Endothelial cell of umbilical vein (primary cell): ENCODE results near the gene SFMBT1. TPM values are rescaled to one million over a fixed set of nuclear protein-coding genes. Genes with fewer than 3 reads are reported as not detected.

ENCODE experiments used
- BruUV-seq: library from RNA; stranded (reverse); fragments of 400-500 nt; replicated peaks from 2 replicates; lab custom pipeline; 2021; lab: Mats Ljungman, UMichigan
- CTCF ChIA-PET: fragments of 300-600, 350-600 bp; sonication (Branson Sonifier 250); formaldehyde crosslinking; loops from one replicate; lab custom pipeline; 2021; ENCODE audit warnings: antibody characterized with exemption, inconsistent platforms; lab: Charles Lee
- POLR2A ChIA-PET: fragments of 300-600, 350-600 bp; sonication (Branson Sonifier 250); formaldehyde crosslinking; loops from one replicate; lab custom pipeline; 2021; ENCODE audit warnings: antibody characterized with exemption, inconsistent platforms; lab: Charles Lee
- DNase-seq: peaks from one replicate; pipeline ENCODE4 v3.0.0-alpha.2; 2011; ENCODE audit warnings: low read depth, low spot score
- FAIRE-seq: peaks from 2 replicates; lab custom pipeline; 2011; peaks lifted over from hg19 to GRCh38; lab: Jason Lieb, UNC
- H2AFZ ChIP-seq: 2 replicates; pipeline ENCODE4 v1.6.0; 2012; ENCODE audit warnings: low read depth, low read length, control low read depth, inconsistent platforms
- H3K27ac ChIP-seq: 2 replicates; pipeline ENCODE4 v1.5.1; 2011; ENCODE audit warnings: low read depth, mild to moderate bottlenecking, control low read depth, low read length, moderate library complexity; ENCODE audit not compliant: insufficient read depth
- H3K27me3 ChIP-seq, 2 experiments: 2 replicates each; pipeline versions ENCODE4 v1.6.0 to v1.6.1; 2011; ENCODE audit warnings: low read length in 2 of 2, mixed read lengths in 1 of 2; ENCODE audit not compliant: control insufficient read depth in 2 of 2, insufficient read depth in 2 of 2
- H3K36me3 ChIP-seq, 2 experiments: 2 replicates in 1 of 2; 3 replicates in 1 of 2; pipeline ENCODE4 v1.5.1; 2011; ENCODE audit warnings: low read length in 2 of 2, mild to moderate bottlenecking in 1 of 2, moderate library complexity in 1 of 2; ENCODE audit not compliant: control insufficient read depth in 2 of 2, insufficient read depth in 2 of 2; ENCODE audit errors: extremely low read depth in 1 of 2
- H3K4me1 ChIP-seq: 3 replicates; pipeline ENCODE4 v1.5.1; 2011; ENCODE audit warnings: mild to moderate bottlenecking, low read length; ENCODE audit not compliant: control insufficient read depth, insufficient read depth; ENCODE audit errors: extremely low read depth
- H3K4me2 ChIP-seq: 2 replicates; pipeline ENCODE4 v1.6.1; 2011; ENCODE audit warnings: low read length, control low read depth, mixed read lengths; ENCODE audit not compliant: insufficient read depth
- H3K4me3 ChIP-seq, 3 experiments: fragments of 200-600 bp in 1 of 3; sonication (generic), shearing (Covaris generic) in 1 of 3; replicated peaks in 1 of 3; 2 replicates each; pipeline ENCODE4 v1.5.1; 2011 to 2016; ENCODE audit warnings: control low read depth in 3 of 3, low read length in 3 of 3, mild to moderate bottlenecking in 2 of 3, inconsistent platforms in 1 of 3, low read depth in 1 of 3, moderate library complexity in 1 of 3; ENCODE audit not compliant: insufficient read depth in 1 of 3
- H3K79me2 ChIP-seq: 2 replicates; pipeline ENCODE4 v1.6.0; 2012; ENCODE audit warnings: low read length, inconsistent platforms; ENCODE audit not compliant: control insufficient read depth, insufficient read depth
- H3K9ac ChIP-seq: replicated peaks from 2 replicates; pipeline ENCODE3; 2011; ENCODE audit warnings: low read length, control low read depth; ENCODE audit not compliant: insufficient read depth; ENCODE audit errors: extremely low read depth
- H3K9me1 ChIP-seq: replicated peaks from 3 replicates; pipeline ENCODE4 v1.6.0; 2011; ENCODE audit warnings: mild to moderate bottlenecking, low read length; ENCODE audit not compliant: control insufficient read depth, insufficient read depth; ENCODE audit errors: extremely low read depth
- H3K9me3 ChIP-seq: replicated peaks from 2 replicates; pipeline ENCODE4 v1.5.1; 2012; ENCODE audit warnings: low read length, inconsistent platforms; ENCODE audit not compliant: control insufficient read depth, insufficient read depth
- H4K20me1 ChIP-seq: replicated peaks from 2 replicates; pipeline ENCODE3; 2011; ENCODE audit warnings: mild to moderate bottlenecking, low read length; ENCODE audit not compliant: control insufficient read depth, insufficient read depth; ENCODE audit errors: extremely low read depth
- CTCF ChIP-seq, 2 donors: IDR thresholded peaks; 1 replicate in 1 of 2; 2 replicates in 1 of 2; pipeline ENCODE4 v1.5.1; 2011; ENCODE audit warnings: low read length in 2 of 2, mild to moderate bottlenecking in 2 of 2, moderate library complexity in 2 of 2, control low read depth in 1 of 2, inconsistent platforms in 1 of 2, low read depth in 1 of 2; ENCODE audit not compliant: insufficient read depth in 1 of 2; ENCODE audit errors: extremely low read depth in 1 of 2
- EZH2 ChIP-seq: IDR thresholded peaks from 2 replicates; pipeline ENCODE4 v1.6.1; 2012; ENCODE audit warnings: borderline replicate concordance, low read depth, mild to moderate bottlenecking, moderate library complexity, low read length, inconsistent platforms; ENCODE audit not compliant: severe bottlenecking
- GATA2 ChIP-seq: IDR thresholded peaks from 2 replicates; pipeline ENCODE4 v1.7.0; 2011; ENCODE audit warnings: low read depth, mild to moderate bottlenecking, moderate library complexity, mixed read lengths, low read length; ENCODE audit not compliant: insufficient read length, insufficient read depth
- JUN ChIP-seq: IDR thresholded peaks from 2 replicates; pipeline ENCODE4 v1.6.1; 2011; ENCODE audit warnings: borderline replicate concordance, low read depth; ENCODE audit not compliant: insufficient read length, insufficient read depth
- MYC ChIP-seq: IDR thresholded peaks from one replicate; pipeline ENCODE4 v1.6.1; 2011; ENCODE audit warnings: mild to moderate bottlenecking, low read depth, low read length
- POLR2A ChIP-seq: IDR thresholded peaks from 2 replicates; pipeline ENCODE4 v1.6.1; 2012; ENCODE audit warnings: low read depth, mild to moderate bottlenecking, control low read depth, low read length
- POLR2AphosphoS5 ChIP-seq: IDR thresholded peaks from 2 replicates; pipeline ENCODE4 v1.6.1; 2012; ENCODE audit warnings: low read depth, mild to moderate bottlenecking, control low read depth, low read length, moderate library complexity; ENCODE audit not compliant: insufficient read depth
- dilution Hi-C: fragments of 300-500 bp; cut with MboI; formaldehyde crosslinking; loops from one replicate; pipeline ENCODE4 v1.15.0; 2019; ENCODE audit warnings: low sequenced_read_pairs; ENCODE audit not compliant: extremely low pct_ligation_motif_present
- intact Hi-C: fragments of 100-400 bp; cut with micrococcal nuclease; formaldehyde crosslinking; loops from one replicate; pipeline ENCODE4 v1.10.0; 2022
- polyA plus RNA-seq, 4 experiments: library from polyadenylated mRNA; depleted of rRNA in 3 of 4; stranded (reverse) in 3 of 4; unstranded in 1 of 4; fragments of >200 nt; gene quantifications; 2 replicates each; pipeline versions ENCODE4 v1.2.1 to v1.2.3, GENCODE V29; 2011 to 2012; ENCODE audit warnings: missing spikeins in 1 of 4
- total RNA-seq: library from RNA; stranded (reverse); gene quantifications from 2 replicates; pipeline ENCODE4 v1.2.3, GENCODE V29; 2021

SFMBT1 gene
- total and polyA plus RNA-seq, 2 donors (not counting 3 experiments of a cell fraction or from before 2014, with no cell fraction given): 1.8 to 6.0 TPM

GRCh38 chr3:53091011-53091410, 45.1 kb upstream of the SFMBT1 start:
- no peak for TF ChIP-seq POLR2AphosphoS5
- no peak for TF ChIP-seq EZH2
- no peak for TF ChIP-seq POLR2A
- TF ChIP-seq MYC: no peak
- TF ChIP-seq GATA2: no peak
- no peak for TF ChIP-seq JUN
- Histone ChIP-seq H3K9me1 (no peaks in the 10 kb centered on the region), H4K20me1 (no peaks in the 10 kb centered on the region), H3K9me3 (no peaks in the 10 kb centered on the region), H3K36me3 (peaks cover 3 to 10% of the 10 kb centered on the region in 2 experiments), H3K27me3 (no peaks in the 10 kb centered on the region), H2AFZ (no peak overlapping the region), H3K9ac (no peak overlapping the region), H3K4me2 (no peak overlapping the region), H3K4me3 (no peak overlapping the region), H3K79me2 (no peaks in the 10 kb centered on the region), H3K27ac (no peak overlapping the region), H3K4me1 (no peaks in the 10 kb centered on the region)
- ChIA-PET POLR2A (no interaction called here), CTCF (no interaction called here)
- no peak for DNase-seq
- FAIRE-seq: no peak
- dilution Hi-C loops: no loop called here
- BruUV-seq: no TSS peak
- intact Hi-C loops: no loop called here

- dilution Hi-C loops: no loop called here
- no peak overlapping the region for H3K9ac ChIP-seq
- no peak overlapping the region for H3K4me3 ChIP-seq
- no peaks in the 10 kb centered on the region for H3K4me1 ChIP-seq
- H3K4me2 ChIP-seq: no peak overlapping the region
- ChIA-PET CTCF (interaction anchor here (0.8 kb wide), 1 partner anchor 244 kb away, joined by 4 read pairs; no protein-coding TSS in a partner anchor), POLR2A (no interaction called here)
- no peaks in the 10 kb centered on the region for H3K27me3 ChIP-seq
- no peak overlapping the region for H2AFZ ChIP-seq
- H3K9me3 ChIP-seq: no peaks in the 10 kb centered on the region
- no peak overlapping the region for H3K27ac ChIP-seq
- peaks cover 3 to 10% of the 10 kb centered on the region in 2 experiments for H3K36me3 ChIP-seq
- DNase-seq (no peak), FAIRE-seq (no peak)
- BruUV-seq: no TSS peak
- H4K20me1 ChIP-seq: no peaks in the 10 kb centered on the region
- H3K9me1 ChIP-seq: no peaks in the 10 kb centered on the region
- intact Hi-C loops: no loop called here
- H3K79me2 ChIP-seq: no peaks in the 10 kb centered on the region
- TF ChIP-seq CTCF (IDR thresholded peaks at IDR 0.05; ENCODE audit: extremely low read depth in 1 of 2, insufficient read depth in 1 of 2, low read depth in 1 of 2, low read length in 2 of 2) (no peak), POLR2AphosphoS5 (no peak), POLR2A (no peak), GATA2 (no peak), JUN (no peak)
These were observed 43.6 kb upstream of the SFMBT1 start for GRCh38 chr3:53089511-53089910.
